ENCODE measurements around the gene PNMT. TPM values are rescaled to one million over a fixed set of nuclear protein-coding genes. Genes with fewer than 3 reads are reported as not detected.

The PNMT gene
- total and polyA plus RNA-seq, 2 experiments from 2014 or later: 1.9 to 2.5 TPM

- no peak for TF ChIP-seq ZNF462 (CRISPR knock-in tag; IDR thresholded peaks at IDR 0.05)
- TF ChIP-seq POLR2AphosphoS5 (IDR thresholded peaks at IDR 0.05; ENCODE audit: low read depth): no peak
- TF ChIP-seq EZH2 (IDR thresholded peaks at IDR 0.05; ENCODE audit: low read depth, unreplicated experiment): no peak
- no peak for TF ChIP-seq NANOG (IDR thresholded peaks at IDR 0.05; ENCODE audit: borderline replicate concordance)
- TF ChIP-seq ZNF114 (CRISPR knock-in tag; IDR thresholded peaks at IDR 0.05): no peak
- TF ChIP-seq CREB1 (CRISPR knock-in tag; IDR thresholded peaks at IDR 0.05; ENCODE audit: low read depth): no peak
These were observed 11.4 kb downstream of the PNMT start (continued) for GRCh38 chr17:39679521-39680192.

- H3K36me3 ChIP-seq (ENCODE audit: insufficient read depth): no peaks in the 10 kb centered on the region
- no peak overlapping the region for H3K4me3 ChIP-seq
- Mint-ChIP-seq H3K4me1 (peaks cover 21% of the 10 kb centered on the region), H3K27ac (no peak overlapping the region), H3K9me3 (no peaks in the 10 kb centered on the region), H3K4me3 (no peak overlapping the region; the same call in 2 of the 3 replicates), H3K27me3 (ENCODE audit: insufficient read depth, low read depth, poor library complexity) (peaks cover 13% of the 10 kb centered on the region), H3K36me3 (ENCODE audit: low read depth) (peaks cover 41% of the 10 kb centered on the region)
- H3K9me2 ChIP-seq (ENCODE audit: insufficient read depth): no peaks in the 10 kb centered on the region; the same call in 1 of the 2 replicates
- H3F3A ChIP-seq (replicated peaks; ENCODE audit: low read depth): peaks cover 14% of the 10 kb centered on the region
- H3K27me3 ChIP-seq (ENCODE audit: insufficient read depth): no peaks in the 10 kb centered on the region
- H3K4me2 ChIP-seq: no peak overlapping the region
- ATAC-seq (no peak), DNase-seq (ENCODE audit: low spot score) (no peak)
- peaks cover 11% of the 10 kb centered on the region for H3K4me1 ChIP-seq (ENCODE audit: insufficient read depth)
- no peak overlapping the region for H2AFZ ChIP-seq
- no peaks in the 10 kb centered on the region for H4K20me1 ChIP-seq (replicated peaks; ENCODE audit: insufficient read depth)
- no peak overlapping the region for H3K27ac ChIP-seq (ENCODE audit: low read depth)
- H3K79me2 ChIP-seq (replicated peaks; ENCODE audit: insufficient read depth): no peaks in the 10 kb centered on the region
- TF ChIP-seq REST (IDR thresholded peaks at IDR 0.05; ENCODE audit: unreplicated experiment): no peak
- TF ChIP-seq POLR2AphosphoS5 (IDR thresholded peaks at IDR 0.05; ENCODE audit: low read depth): no peak
These were observed 15.2 kb downstream of the PNMT start for GRCh38 chr17:39683295-39683939.
